T-helper 17 cell (primary cell): Measurements from ENCODE around the gene TCF19. TPM values are rescaled to one million over a fixed set of nuclear protein-coding genes. Genes with fewer than 3 reads are reported as not detected.

Experiments used
- ATAC-seq: fragments of 150-1000 bp; cut with Tn5 transposase; 2 replicates; pipeline ENCODE4 v1.10.0; 2021; ENCODE audit warnings: mild to moderate bottlenecking, moderate library complexity
- DNase-seq, 3 donors: peaks; one replicate each; pipeline versions ENCODE4 v3.0.0 to v3.0.0-alpha.2; 2020 to 2021
- H3K9me3 ChIP-seq: one replicate; pipeline ENCODE4 v1.7.0; 2013; ENCODE audit warnings: low read length, mild to moderate bottlenecking; ENCODE audit not compliant: control insufficient read depth, poor library complexity, severe bottlenecking
- H3K27ac Mint-ChIP-seq: one replicate; pipeline ENCODE4 v1.8.0; 2022; ENCODE audit warnings: mild to moderate bottlenecking, moderate library complexity, mixed read lengths
- H3K27me3 Mint-ChIP-seq: one replicate; pipeline ENCODE4 v1.8.0; 2022; ENCODE audit warnings: mixed read lengths
- H3K36me3 Mint-ChIP-seq: one replicate; pipeline ENCODE4 v1.8.0; 2022; ENCODE audit warnings: low read depth, mixed read lengths
- H3K4me1 Mint-ChIP-seq: one replicate; pipeline ENCODE4 v1.8.0; 2022; ENCODE audit warnings: mild to moderate bottlenecking, mixed read lengths
- H3K4me3 Mint-ChIP-seq: one replicate; pipeline ENCODE4 v1.8.0; 2022; ENCODE audit warnings: mild to moderate bottlenecking, moderate library complexity, mixed read lengths
- total RNA-seq, 4 donors: library from RNA in 2 of 4; stranded (reverse) in 2 of 4; gene quantifications; one replicate each; pipeline ENCODE4 v1.2.3 and lab custom pipeline; 2022 to 2026

The TCF19 gene
- total RNA-seq, 2 donors from 2014 or later, result 3.7 to 4.1 TPM

DNA sequence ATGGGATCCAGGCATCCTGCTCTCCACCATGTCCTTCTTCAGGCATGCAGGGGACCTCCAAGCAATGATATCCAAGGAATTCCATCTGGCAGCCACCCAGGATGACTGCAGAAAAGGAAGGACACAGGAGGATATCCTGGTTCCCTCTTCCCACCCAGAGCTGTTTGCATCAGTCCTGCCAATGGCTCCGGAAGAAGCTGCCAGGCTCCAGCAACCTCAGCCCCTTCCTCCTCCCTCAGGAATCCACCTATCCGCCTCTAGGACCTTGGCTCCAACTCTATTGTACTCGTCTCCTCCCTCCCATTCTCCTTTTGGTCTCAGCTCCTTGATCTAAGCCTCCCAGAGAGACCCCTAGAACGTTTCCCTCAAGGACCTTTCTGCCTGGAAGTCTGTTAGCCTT, 18.8 kb upstream of the TCF19 start:
- no peak overlapping the region for H3K4me3 Mint-ChIP-seq
- H3K36me3 Mint-ChIP-seq, result peaks cover 3% of the 10 kb centered on the region
- no peaks in the 10 kb centered on the region for H3K9me3 ChIP-seq
- no peak overlapping the region for H3K27ac Mint-ChIP-seq
- H3K4me1 Mint-ChIP-seq, result peaks cover 6% of the 10 kb centered on the region
- DNase-seq, result no peak
- no peak for ATAC-seq
- H3K27me3 Mint-ChIP-seq, result no peaks in the 10 kb centered on the region

DNA sequence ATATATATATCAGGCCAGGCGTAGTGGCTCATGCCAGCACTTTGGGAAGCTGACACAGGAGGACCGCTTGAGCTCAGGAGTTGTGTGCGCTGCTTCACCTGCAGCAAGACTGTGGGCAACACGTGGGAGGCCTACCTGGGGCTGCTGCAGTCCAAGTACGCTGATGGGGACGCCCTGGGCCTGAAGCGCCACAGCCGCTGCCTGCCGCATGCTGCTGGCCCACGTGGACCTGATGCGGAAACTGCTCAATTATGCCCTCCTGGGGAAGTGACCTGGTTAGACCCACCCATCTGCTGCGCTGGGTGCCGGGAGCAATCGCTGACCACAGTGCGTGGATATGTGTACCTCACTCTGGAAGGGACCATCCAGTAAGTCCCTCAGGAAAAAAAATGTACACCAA, 17.7 kb upstream of the TCF19 start:
- Mint-ChIP-seq H3K27me3 (no peaks in the 10 kb centered on the region), H3K4me1 (peaks cover 6% of the 10 kb centered on the region), H3K36me3 (peaks cover 3% of the 10 kb centered on the region), H3K4me3 (no peak overlapping the region), H3K27ac (no peak overlapping the region)
- ATAC-seq, result no peak
- no peak for DNase-seq
- H3K9me3 ChIP-seq, result no peaks in the 10 kb centered on the region

DNA sequence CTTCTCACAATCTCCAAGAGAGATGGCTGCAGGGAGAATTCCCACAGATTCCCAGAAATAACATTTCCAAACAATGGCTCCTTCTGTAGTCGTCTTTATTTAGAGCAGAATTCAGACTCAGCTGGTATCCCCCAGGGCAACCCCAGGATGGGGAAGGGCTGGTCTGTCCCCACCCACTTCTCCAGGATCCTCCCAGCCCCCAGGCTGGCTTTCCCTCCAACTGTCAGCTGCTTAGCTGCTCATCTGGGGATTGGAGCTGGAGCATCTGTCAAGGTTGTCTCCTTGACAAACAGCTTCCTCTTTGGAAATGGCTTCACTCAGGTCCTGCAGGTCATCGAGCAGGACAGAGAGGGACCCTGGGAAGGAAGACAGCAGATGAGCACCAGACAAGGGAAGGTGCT, 16.0 kb upstream of the TCF19 start:
- DNase-seq, result no peak
- H3K9me3 ChIP-seq, result no peaks in the 10 kb centered on the region
- H3K27ac Mint-ChIP-seq, result no peak overlapping the region
- H3K4me1 Mint-ChIP-seq, result peaks cover 5% of the 10 kb centered on the region
- H3K27me3 Mint-ChIP-seq, result no peaks in the 10 kb centered on the region
- no peak overlapping the region for H3K4me3 Mint-ChIP-seq
- peaks cover 3% of the 10 kb centered on the region for H3K36me3 Mint-ChIP-seq
- no peak for ATAC-seq

DNA sequence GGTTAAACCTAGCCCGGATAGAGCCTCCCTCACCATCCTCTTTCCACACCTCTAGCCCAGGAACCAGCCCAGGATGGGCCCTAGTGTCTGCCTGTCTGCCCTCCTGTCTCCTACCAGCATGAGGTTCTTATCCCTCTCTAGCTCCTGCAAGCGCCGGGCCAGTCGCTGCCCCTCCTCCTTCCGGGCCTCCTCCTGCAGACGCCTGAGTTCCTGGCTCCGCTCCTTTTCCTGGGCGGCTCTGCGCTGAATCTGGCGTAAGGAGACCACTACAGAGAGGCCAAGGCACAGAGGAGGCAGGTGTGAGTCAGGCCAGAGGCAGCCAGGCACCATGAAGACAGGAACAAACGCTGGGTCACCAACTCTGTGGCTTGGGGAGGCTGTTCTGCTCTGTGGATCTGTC, 15.2 kb upstream of the TCF19 start:
- no peak overlapping the region for H3K4me3 Mint-ChIP-seq
- H3K27me3 Mint-ChIP-seq, result no peaks in the 10 kb centered on the region

DNA sequence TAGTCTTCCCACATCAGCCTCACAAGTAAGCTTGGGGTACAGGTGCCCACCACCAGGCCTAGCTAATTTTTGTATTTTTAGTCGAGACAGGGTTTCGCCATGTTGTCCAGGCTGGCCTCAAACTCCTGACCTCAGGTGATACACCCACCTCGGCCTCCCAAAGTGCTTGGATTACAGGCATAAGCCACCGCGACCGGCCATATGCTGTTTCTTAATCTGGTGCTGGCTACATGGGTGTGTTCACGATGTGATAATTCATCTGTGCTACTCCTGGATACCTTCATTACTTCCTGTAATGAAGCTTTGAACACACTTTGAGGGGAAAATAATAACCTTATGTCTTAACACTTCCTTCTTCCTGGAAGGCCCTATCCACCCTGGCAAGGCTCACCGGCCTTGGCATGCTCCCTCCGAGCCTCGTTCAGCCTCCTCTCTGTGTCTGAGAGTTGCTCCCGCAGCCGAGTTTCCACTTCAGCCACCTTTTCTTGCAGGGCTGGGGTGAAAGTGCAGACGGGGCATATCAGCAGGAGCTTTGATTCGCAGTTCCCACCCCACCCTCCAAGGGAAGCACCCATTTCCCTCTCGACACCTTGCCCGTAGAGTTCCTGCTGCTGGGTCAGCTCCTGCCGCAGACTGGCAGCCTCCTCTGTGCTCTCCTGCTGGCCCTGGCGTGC, 14.0 kb upstream of the TCF19 start:
- Mint-ChIP-seq H3K27ac (no peak overlapping the region), H3K4me1 (peaks cover 2% of the 10 kb centered on the region), H3K36me3 (no peaks in the 10 kb centered on the region), H3K27me3 (no peaks in the 10 kb centered on the region), H3K4me3 (no peak overlapping the region)
- no peaks in the 10 kb centered on the region for H3K9me3 ChIP-seq
- DNase-seq, result no peak
- no peak for ATAC-seq

More for the DNA sequence above, 15.2 kb upstream of the TCF19 start:
- ATAC-seq (no peak), DNase-seq (no peak)
- no peaks in the 10 kb centered on the region for H3K9me3 ChIP-seq
- H3K36me3 Mint-ChIP-seq, result no peaks in the 10 kb centered on the region
- peaks cover 2% of the 10 kb centered on the region for H3K4me1 Mint-ChIP-seq
- no peak overlapping the region for H3K27ac Mint-ChIP-seq

DNA sequence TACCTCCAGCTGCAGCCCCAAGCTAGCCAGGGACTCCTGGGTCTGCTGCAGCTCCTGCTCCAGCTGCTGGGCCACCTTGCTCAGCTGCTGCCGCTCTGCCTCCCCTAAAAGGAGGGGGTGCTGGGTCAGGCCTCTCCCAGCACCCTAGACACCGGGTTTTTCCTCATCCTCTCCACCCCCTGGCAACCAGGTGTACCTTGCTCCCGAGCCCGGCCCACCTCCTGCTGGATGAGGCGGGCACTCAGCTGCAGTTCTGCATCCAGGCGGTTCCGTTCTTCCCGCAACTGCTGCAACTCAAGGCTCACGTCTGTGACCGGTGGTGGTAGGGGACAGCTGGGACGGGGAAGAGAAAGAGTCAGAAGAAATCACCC, 13.4 kb upstream of the TCF19 start:
- Mint-ChIP-seq H3K4me1 (peaks cover 2% of the 10 kb centered on the region), H3K27me3 (no peaks in the 10 kb centered on the region), H3K4me3 (no peak overlapping the region), H3K36me3 (no peaks in the 10 kb centered on the region), H3K27ac (no peak overlapping the region)
- no peak for ATAC-seq
- H3K9me3 ChIP-seq, result no peaks in the 10 kb centered on the region
- DNase-seq, result no peak

DNA sequence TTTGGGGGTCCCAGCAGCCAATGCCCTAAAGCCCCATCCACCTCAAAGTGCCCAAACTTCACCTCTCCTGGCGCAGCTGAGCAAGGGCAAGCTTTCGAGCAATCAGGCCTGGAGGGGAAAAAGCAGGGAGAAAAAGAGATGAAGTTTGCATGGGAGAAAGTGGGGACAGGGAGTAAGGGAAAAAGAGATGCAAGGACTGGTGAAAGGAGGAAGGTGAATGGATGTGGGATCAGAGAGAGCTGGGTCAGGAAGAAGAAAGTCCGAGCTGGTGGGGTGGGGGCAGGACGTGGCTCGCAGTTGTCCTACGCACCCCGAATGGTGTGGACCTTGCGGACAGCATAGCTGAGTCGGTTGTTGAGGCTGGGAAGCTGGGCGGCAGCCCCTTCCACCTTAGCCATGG, 13.0 kb upstream of the TCF19 start:
- H3K4me1 Mint-ChIP-seq, result peaks cover 2% of the 10 kb centered on the region

DNA sequence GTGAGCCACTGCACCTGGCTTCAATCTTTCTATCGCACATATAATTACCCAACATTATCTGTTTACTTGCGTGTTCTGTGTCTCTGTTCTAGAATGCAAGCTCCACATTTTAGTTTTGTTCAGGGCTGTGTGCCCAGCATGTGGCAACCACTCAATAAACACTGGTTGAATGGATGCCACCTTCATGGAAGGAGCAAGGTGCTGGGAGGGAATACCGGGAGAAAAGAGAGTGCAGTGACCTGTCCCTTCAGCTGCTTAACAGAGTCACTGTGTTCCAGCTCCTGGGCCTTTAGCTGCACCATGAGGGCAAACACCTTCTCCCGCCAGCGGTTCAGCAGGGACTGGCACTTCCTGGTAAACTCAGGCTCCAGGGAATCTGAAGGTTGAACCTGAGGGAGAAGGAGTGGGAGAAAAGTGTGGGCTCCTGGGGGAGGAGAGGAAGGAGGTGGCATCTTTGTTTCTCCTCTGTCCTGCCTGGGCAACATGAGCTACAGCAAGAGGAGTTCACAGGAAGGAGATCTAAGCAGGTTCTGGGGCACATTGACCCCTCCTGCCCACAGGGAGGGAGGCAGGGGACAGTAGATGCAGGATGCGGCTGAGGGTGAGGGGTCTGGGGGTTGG, 8.5 kb upstream of the TCF19 start:
- ATAC-seq (no peak), DNase-seq (no peak)
- H3K27me3 Mint-ChIP-seq, result no peaks in the 10 kb centered on the region
- H3K9me3 ChIP-seq, result no peaks in the 10 kb centered on the region
- H3K4me1 Mint-ChIP-seq, result peaks cover 3% of the 10 kb centered on the region
- H3K4me3 Mint-ChIP-seq, result no peak overlapping the region
- H3K36me3 Mint-ChIP-seq, result peaks cover 5% of the 10 kb centered on the region
- no peak overlapping the region for H3K27ac Mint-ChIP-seq

More for the DNA sequence above, 13.0 kb upstream of the TCF19 start:
- ATAC-seq (no peak), DNase-seq (no peak)
- Mint-ChIP-seq H3K36me3 (no peaks in the 10 kb centered on the region), H3K27ac (no peak overlapping the region), H3K27me3 (no peaks in the 10 kb centered on the region), H3K4me3 (no peak overlapping the region)
- no peaks in the 10 kb centered on the region for H3K9me3 ChIP-seq

DNA sequence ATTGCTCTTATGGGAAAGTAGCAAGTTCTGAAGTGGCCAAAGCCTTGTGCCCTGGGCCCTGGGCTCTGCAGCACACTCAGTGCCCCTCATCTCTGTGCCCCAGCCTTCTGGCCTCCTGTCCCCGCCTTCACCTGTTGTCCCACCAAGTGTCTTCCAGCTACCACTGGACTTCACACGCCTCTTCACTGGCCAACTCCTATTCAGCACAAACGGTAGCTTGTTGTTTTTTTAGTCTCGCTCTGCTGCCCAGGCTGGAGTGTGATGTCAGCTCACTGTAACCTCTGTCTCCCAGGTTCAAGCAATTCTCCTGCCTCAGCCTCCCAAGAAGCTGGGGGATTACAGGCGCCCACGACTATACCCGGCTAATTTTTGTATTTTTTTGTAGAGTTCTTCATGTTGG, 5.6 kb upstream of the TCF19 start:
- no peaks in the 10 kb centered on the region for H3K9me3 ChIP-seq
- Mint-ChIP-seq H3K4me1 (peaks cover 4% of the 10 kb centered on the region), H3K27ac (no peak overlapping the region), H3K36me3 (peaks cover 5% of the 10 kb centered on the region), H3K4me3 (no peak overlapping the region), H3K27me3 (no peaks in the 10 kb centered on the region)
- DNase-seq, result no peak
- no peak for ATAC-seq

DNA sequence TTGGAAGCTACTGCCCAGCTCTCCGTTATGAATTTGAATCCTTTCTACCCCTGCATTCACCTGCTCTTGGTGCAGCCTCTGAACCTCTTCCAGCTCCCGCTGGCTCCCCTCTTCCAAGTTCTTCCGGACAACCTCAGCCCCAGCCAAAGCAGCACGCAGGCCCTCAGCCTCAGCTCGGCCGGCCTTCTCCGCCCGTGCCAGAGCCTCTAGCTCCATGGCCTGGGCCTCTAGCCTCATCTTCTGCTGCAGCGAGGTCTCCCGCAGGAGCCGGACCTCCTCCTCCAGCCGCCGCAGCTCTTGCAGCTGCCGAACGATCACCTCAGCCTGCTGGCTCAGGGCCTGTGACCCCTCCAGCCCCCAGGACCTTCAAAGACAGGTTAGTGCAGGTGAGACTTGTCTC, 4.0 kb upstream of the TCF19 start:
- Mint-ChIP-seq H3K4me3 (no peak overlapping the region), H3K36me3 (peaks cover 7% of the 10 kb centered on the region), H3K27me3 (no peaks in the 10 kb centered on the region), H3K4me1 (peaks cover 13% of the 10 kb centered on the region), H3K27ac (no peak overlapping the region)
- H3K9me3 ChIP-seq, result no peaks in the 10 kb centered on the region
- no peak for DNase-seq
- ATAC-seq, result no peak

DNA sequence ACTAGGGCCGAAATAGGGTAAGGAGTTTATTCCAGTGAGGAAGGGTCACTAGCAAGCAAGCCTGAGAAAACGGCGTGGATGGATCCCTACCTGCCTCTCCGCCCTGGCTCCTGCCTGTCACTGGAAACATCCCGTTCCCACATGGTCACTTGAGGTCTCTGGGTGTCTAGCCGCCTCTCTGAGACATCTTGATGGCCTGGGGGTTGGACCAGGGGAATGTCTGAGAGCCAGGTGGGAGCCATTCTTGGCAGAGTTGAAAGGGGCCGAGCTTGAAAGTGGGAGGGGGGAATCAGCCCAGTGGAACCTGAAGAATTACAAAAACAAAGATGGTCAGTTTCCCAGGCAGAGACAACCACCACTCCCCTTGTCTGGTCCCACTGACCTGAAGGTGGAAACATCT, 1.7 kb upstream of the TCF19 start:
- H3K4me3 Mint-ChIP-seq, result peak overlapping the region; percentile 45
- peaks cover 7% of the 10 kb centered on the region for H3K36me3 Mint-ChIP-seq
- H3K27me3 Mint-ChIP-seq, result no peaks in the 10 kb centered on the region
- DNase-seq (no peak), ATAC-seq (no peak)
- H3K27ac Mint-ChIP-seq, result no peak overlapping the region
- H3K4me1 Mint-ChIP-seq, result peaks cover 16% of the 10 kb centered on the region
- H3K9me3 ChIP-seq, result no peaks in the 10 kb centered on the region

DNA sequence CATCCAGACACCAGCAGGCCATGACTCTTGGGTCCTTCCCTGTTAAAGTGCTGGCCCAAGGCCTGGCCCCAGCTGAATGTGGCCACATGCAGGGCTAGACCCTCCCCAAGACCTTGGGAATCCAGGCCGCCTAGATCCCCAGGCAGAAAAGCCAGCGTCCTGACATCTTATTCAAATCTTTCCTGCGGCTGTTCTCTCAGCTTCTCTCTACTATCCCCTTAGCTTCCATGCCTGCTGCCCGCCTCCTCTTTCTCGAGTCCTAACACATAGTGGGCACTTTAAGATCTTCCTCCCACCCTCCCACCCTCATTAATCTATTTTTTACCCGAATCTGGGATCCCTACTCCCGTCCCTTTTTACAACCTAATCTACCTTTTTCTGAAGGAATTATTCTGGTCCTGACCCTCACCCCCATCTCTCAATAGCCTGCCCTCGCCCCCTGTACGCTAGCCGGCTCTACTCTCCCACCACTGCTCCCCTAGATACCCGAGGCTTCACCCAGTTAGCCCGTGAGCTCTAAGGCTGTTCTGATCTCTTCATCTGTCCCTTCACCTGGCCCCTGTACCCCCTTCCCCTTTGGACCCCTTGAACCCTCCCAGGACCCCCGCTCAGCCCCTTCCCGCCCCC, 763 bp upstream of the TCF19 start, which contains the start of gene CCHCR1:
Gene CCHCR1 (minus strand): TSS at position 290 of the 627 bp plus-strand sequence. CDS start 202 bp downstream, at position 88.
- peak; percentile 25 for ATAC-seq
- peaks cover 7% of the 10 kb centered on the region for H3K36me3 Mint-ChIP-seq
- H3K27me3 Mint-ChIP-seq, result no peaks in the 10 kb centered on the region
- H3K4me1 Mint-ChIP-seq, result peaks cover 17% of the 10 kb centered on the region
- no peaks in the 10 kb centered on the region for H3K9me3 ChIP-seq
- peak within 1 kb of the TSS; percentile 98 for H3K4me3 Mint-ChIP-seq
- DNase-seq, result no peak
- peak within 1 kb of the TSS; percentile 83 for H3K27ac Mint-ChIP-seq

DNA sequence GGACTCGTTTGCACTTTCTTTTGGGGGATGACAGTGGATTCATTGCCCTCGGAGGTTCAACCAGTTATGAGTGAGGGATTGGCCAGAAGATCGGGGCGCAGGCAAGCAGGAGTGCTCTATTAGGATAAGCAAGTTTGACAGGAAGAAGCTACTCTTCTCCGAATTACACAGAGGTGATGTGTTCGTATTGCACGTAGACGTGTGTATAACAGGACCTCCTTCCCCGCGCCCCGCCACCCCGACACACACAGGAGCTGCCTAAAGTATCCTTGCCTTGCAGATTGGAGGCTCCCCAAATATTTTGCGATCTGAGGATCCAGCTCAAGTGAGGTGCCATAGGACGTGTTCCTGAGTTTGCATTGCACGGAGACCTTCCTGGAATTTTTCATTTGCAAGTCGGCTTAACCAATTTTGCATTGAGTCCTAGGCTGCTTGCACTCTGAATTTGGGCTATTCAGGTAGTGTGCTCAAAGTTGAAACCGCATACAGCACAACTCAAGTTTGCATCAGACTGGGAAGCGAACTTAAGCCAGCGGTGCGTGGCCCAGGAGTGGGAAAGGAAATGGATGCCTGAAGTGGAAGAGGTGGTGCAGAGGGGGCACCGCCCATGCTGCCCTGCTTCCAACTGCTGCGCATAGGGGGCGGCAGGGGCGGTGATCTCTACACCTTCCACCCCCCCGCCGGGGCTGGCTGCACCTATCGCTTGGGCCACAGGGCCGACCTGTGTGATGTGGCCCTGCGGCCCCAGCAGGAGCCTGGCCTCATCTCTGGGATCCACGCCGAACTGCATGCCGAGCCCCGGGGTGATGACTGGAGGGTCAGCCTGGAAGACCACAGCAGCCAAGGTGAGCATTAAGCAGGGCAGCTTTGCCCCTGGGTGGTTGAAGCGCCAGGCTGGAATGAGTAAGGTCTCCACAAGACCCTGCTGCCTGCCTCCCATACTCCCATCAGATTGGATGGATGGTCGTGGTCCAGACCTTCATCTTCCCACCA, 770 bp downstream of the TCF19 start:
- Mint-ChIP-seq H3K4me1 (peaks cover 18% of the 10 kb centered on the region), H3K27me3 (no peaks in the 10 kb centered on the region), H3K27ac (peak overlapping the region; percentile 83), H3K4me3 (peak overlapping the region; percentile 98), H3K36me3 (peaks cover 6% of the 10 kb centered on the region)
- peak in 2 of 3 donors; percentile 19 to 33 for DNase-seq
- ATAC-seq, result no peak
- H3K9me3 ChIP-seq, result no peaks in the 10 kb centered on the region
